A549 (cell line): ENCODE measurements around the gene COPS9. TPM values are rescaled to one million over a fixed set of nuclear protein-coding genes. Genes with fewer than 3 reads are reported as not detected.

Experiments
- ATAC-seq, 2 experiments: fragments of 200-7000 bp in 1 of 2; fragments of >200 bp in 1 of 2; cut with Nextera tagmentation in 1 of 2; cut with Tn5 transposase in 1 of 2; 3 replicates each; pipeline versions ENCODE4 v1.8.0 to v1.9.1; 2018 to 2020; ENCODE audit warnings: mild to moderate bottlenecking in 1 of 2, moderate library complexity in 1 of 2
- CTCF ChIA-PET: fragments of 300-600 bp; sonication (Branson Sonifier 250); formaldehyde crosslinking; extraction: SDS; loops from one replicate; lab custom pipeline; 2021; ENCODE audit warnings: antibody characterized with exemption, inconsistent platforms; lab: Yijun Ruan, JAX
- POLR2A ChIA-PET: fragments of 350-600 bp; formaldehyde crosslinking; extraction: SDS; loops from one replicate; lab custom pipeline; 2021; ENCODE audit warnings: antibody characterized with exemption, inconsistent platforms; lab: Yijun Ruan, JAX
- DNase-seq, 2 experiments: peaks; one replicate each; pipeline versions ENCODE4 v3.0.0 to v3.0.0-alpha.2; 2011 to 2016; ENCODE audit warnings: low read depth in 1 of 2, low spot score in 1 of 2
- FAIRE-seq: peaks from 2 replicates; lab custom pipeline; 2011; peaks lifted over from hg19 to GRCh38; lab: Jason Lieb, UNC
- H3K27ac ChIP-seq, 2 experiments: fragments of >200 bp; sonication (Bioruptor Twin); formaldehyde crosslinking; 3 replicates each; pipeline ENCODE4 v1.5.1; 2016 to 2017
- H3K4me1 ChIP-seq: fragments of >200 bp; sonication (Bioruptor Twin); formaldehyde crosslinking; 3 replicates; pipeline ENCODE4 v1.6.1; 2016
- H3K4me2 ChIP-seq: fragments of >200 bp; sonication (Bioruptor Twin); formaldehyde crosslinking; 3 replicates; pipeline ENCODE4 v1.6.1; 2016
- H3K4me3 ChIP-seq: fragments of >200 bp; sonication (Bioruptor Twin); formaldehyde crosslinking; 3 replicates; pipeline ENCODE4 v1.5.1; 2016
- H3K9me3 ChIP-seq: fragments of >200 bp; sonication (Bioruptor Twin); formaldehyde crosslinking; 3 replicates; pipeline ENCODE4 v1.6.1; 2016
- CBX2 ChIP-seq: fragments of 200-600 bp; sonication (generic); IDR thresholded peaks from 2 replicates; pipeline ENCODE4 v1.6.1; 2016; ENCODE audit warnings: low read depth, mild to moderate bottlenecking, borderline replicate concordance
- CEBPB ChIP-seq, 2 experiments: fragments of >200 bp in 1 of 2; sonication (Bioruptor Twin) in 1 of 2; formaldehyde crosslinking in 1 of 2; IDR thresholded peaks; 2 replicates each; pipeline ENCODE4 v1.6.1; 2012 to 2016
- CHD2 ChIP-seq: fragments of 150-350 bp; IDR thresholded peaks from 2 replicates; pipeline ENCODE4 v1.6.1; 2014; ENCODE audit warnings: low read length; ENCODE audit not compliant: partially characterized antibody
- CTCF ChIP-seq: fragments of >200 bp; sonication (Bioruptor Twin); formaldehyde crosslinking; IDR thresholded peaks from 3 replicates; pipeline ENCODE4 v1.5.1; 2016
- E2F6 ChIP-seq: IDR thresholded peaks from 2 replicates; pipeline ENCODE4 v1.6.1; 2012; ENCODE audit warnings: low read depth, borderline replicate concordance
- EHMT2 ChIP-seq: fragments of 200-600 bp; sonication (generic); IDR thresholded peaks from 2 replicates; pipeline ENCODE4 v1.6.1; 2016; ENCODE audit warnings: antibody characterized with exemption, low read depth, mild to moderate bottlenecking, moderate library complexity
- ELK1 ChIP-seq: fragments of 150-350 bp; IDR thresholded peaks from 2 replicates; pipeline ENCODE4 v1.6.1; 2014; ENCODE audit warnings: low read depth, mild to moderate bottlenecking, low read length
- EP300 ChIP-seq, 2 experiments: fragments of >200 bp; sonication (Bioruptor Twin); formaldehyde crosslinking; IDR thresholded peaks; 2 replicates in 1 of 2; 3 replicates in 1 of 2; pipeline ENCODE4 v1.6.1; 2016 to 2017
- FOSL2 ChIP-seq, 2 experiments: fragments of 450-650 bp in 1 of 2; fragments of >200 bp in 1 of 2; sonication (Bioruptor Twin) in 1 of 2; formaldehyde crosslinking; IDR thresholded peaks; 2 replicates each; pipeline versions ENCODE4 v1.5.0 to v1.6.1; 2016 to 2020; ENCODE audit warnings: mild to moderate bottlenecking in 1 of 2, moderate library complexity in 1 of 2
- JUNB ChIP-seq: fragments of >200 bp; sonication (Bioruptor Twin); formaldehyde crosslinking; IDR thresholded peaks from 2 replicates; pipeline ENCODE4 v1.6.1; 2016
- KDM5A ChIP-seq: fragments of 200-600 bp; sonication (generic); IDR thresholded peaks from 2 replicates; pipeline ENCODE4 v1.6.1; 2016; ENCODE audit warnings: antibody characterized with exemption, mild to moderate bottlenecking
- NFE2L2 ChIP-seq: fragments of 150-350 bp; conservative IDR thresholded peaks from 2 replicates; pipeline ENCODE4 v1.6.1; 2014; ENCODE audit warnings: low read length
- PBX3 ChIP-seq: IDR thresholded peaks from 2 replicates; pipeline ENCODE4 v1.6.1; 2012
- PHF8 ChIP-seq: fragments of 200-600 bp; sonication (generic); IDR thresholded peaks from 2 replicates; pipeline ENCODE4 v1.6.1; 2016; ENCODE audit warnings: low read depth, mild to moderate bottlenecking, antibody characterized with exemption, moderate library complexity, borderline replicate concordance
- POLR2AphosphoS2 ChIP-seq: conservative IDR thresholded peaks from 2 replicates; pipeline ENCODE4 v1.6.1; 2012; ENCODE audit warnings: low read length, improper control_type of control experiment, inconsistent platforms
- RCOR1 ChIP-seq: fragments of 150-350 bp; IDR thresholded peaks from 2 replicates; pipeline ENCODE4 v1.6.1; 2014; ENCODE audit warnings: antibody characterized with exemption, low read length, low read depth
- SMC3 ChIP-seq: fragments of >200 bp; sonication (Bioruptor Twin); formaldehyde crosslinking; IDR thresholded peaks from 3 replicates; pipeline ENCODE4 v1.6.1; 2018; ENCODE audit warnings: inconsistent platforms
- USF2 ChIP-seq: fragments of 450-650 bp; IDR thresholded peaks from 2 replicates; pipeline ENCODE4 v1.6.1; 2014; ENCODE audit warnings: antibody characterized with exemption
- WGBS: methylation state at CpG from one replicate; pipeline ENCODE4 v1.1.6; 2017; ENCODE audit errors: missing lambda C conversion rate; 5-methylcytosine and 5-hydroxymethylcytosine counted together
- polyA plus RNA-seq, 4 experiments: library from polyadenylated mRNA; depleted of rRNA in 3 of 4; stranded (reverse); fragments of >200 nt; fragmentation: RNase III in 1 of 4; extraction: RNeasy Plus Mini Kit Qiagen cat#74134 plus additional on column Dnase treatment in 1 of 4; gene quantifications; 2 replicates in 3 of 4; 3 replicates in 1 of 4; pipeline ENCODE4 v1.2.3, GENCODE V29; 2011 to 2017
- TF ChIP-seq, protein P1 (sequence below): fragments of >200 bp; sonication (Bioruptor Twin); formaldehyde crosslinking; IDR thresholded peaks from 3 replicates; pipeline ENCODE4 v1.6.1; 2016

COPS9 gene
- polyA plus RNA-seq, 2 of the 4 experiments (the other 2 are of a cell fraction), result 321 to 356 TPM

DNA sequence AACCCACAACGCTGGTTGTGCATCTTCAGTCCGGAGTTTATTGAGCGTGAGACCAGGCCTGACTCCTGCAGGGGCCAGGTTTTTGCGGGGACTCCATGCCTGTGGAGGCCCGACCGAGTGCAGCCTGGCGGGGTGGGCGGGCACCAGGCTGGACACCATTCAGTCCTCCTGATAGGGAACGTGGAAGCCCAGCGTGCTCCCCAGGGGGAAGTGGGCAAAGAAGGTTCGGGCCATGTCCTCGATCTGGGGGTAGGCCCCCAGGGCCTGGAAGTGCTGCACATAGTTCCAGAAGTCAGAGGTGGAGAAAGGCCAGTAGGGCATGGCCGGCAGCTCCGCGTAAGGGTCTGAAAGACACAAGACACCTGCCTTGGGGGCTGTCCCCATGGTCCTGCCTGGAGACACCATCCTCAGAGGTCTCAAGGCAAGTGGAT, 2.9 kb upstream of the COPS9 start:
- H3K4me3 ChIP-seq, result no peak overlapping the region
- FAIRE-seq (no peak), DNase-seq (no peak), ATAC-seq (no peak)
- CTCF ChIA-PET, result interaction anchor here (1.5 to 9.6 kb wide), 4 partner anchors 14 to 119 kb away, joined by 3 to 176 read pairs (median 37); no protein-coding TSS in a partner anchor
- no peak overlapping the region for H3K4me2 ChIP-seq
- 79% methylated on average over 15 of the region's 15 CpGs for WGBS
- POLR2A ChIA-PET, result no interaction called here
- peaks cover 12% of the 10 kb centered on the region; the same call in 2 of the 3 replicates for H3K4me1 ChIP-seq
- H3K9me3 ChIP-seq, result no peaks in the 10 kb centered on the region
- H3K27ac ChIP-seq, result no peak overlapping the region
- TF ChIP-seq JUNB (no peak), SMC3 (no peak), NFE2L2 (no peak), RCOR1 (no peak), CEBPB (IDR thresholded peaks at IDR 0.05) (no peak), E2F6 (no peak), USF2 (no peak), EHMT2 (no peak), PHF8 (no peak), POLR2AphosphoS2 (no peak), CTCF (no peak), KDM5A (no peak), EP300 (IDR thresholded peaks at IDR 0.05) (no peak), ELK1 (no peak), FOSL2 (IDR thresholded peaks at IDR 0.05) (no peak), FOSL2 (CRISPR knock-in tag; IDR thresholded peaks at IDR 0.05) (no peak), CHD2 (no peak), PBX3 (no peak), CBX2 (no peak)
- TF ChIP-seq, protein P1, sequence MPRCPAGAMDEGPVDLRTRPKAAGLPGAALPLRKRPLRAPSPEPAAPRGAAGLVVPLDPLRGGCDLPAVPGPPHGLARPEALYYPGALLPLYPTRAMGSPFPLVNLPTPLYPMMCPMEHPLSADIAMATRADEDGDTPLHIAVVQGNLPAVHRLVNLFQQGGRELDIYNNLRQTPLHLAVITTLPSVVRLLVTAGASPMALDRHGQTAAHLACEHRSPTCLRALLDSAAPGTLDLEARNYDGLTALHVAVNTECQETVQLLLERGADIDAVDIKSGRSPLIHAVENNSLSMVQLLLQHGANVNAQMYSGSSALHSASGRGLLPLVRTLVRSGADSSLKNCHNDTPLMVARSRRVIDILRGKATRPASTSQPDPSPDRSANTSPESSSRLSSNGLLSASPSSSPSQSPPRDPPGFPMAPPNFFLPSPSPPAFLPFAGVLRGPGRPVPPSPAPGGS, result no peak
